GM12878 (cell line): ENCODE results near the gene WWTR1. TPM values are rescaled to one million over a fixed set of nuclear protein-coding genes. Genes with fewer than 3 reads are reported as not detected.

Source experiments
- ATAC-seq: fragments of 200-7000 bp; cut with Tn5 transposase; 3 replicates; pipeline ENCODE4 v1.9.1; 2020; ENCODE audit warnings: mild to moderate bottlenecking, moderate library complexity
- BruUV-seq: library from RNA; stranded (reverse); fragments of 400-500 nt; replicated peaks from 2 replicates; lab custom pipeline; 2021; lab: Mats Ljungman, UMichigan
- CTCF ChIA-PET: fragments of 300-600 bp; sonication (Branson Sonifier 250); formaldehyde crosslinking; extraction: SDS; loops from one replicate; lab custom pipeline; 2021; ENCODE audit warnings: inconsistent platforms; lab: Yijun Ruan, JAX
- POLR2A ChIA-PET: fragments of 350-600 bp; formaldehyde crosslinking; extraction: SDS; loops from one replicate; lab custom pipeline; 2021; ENCODE audit warnings: inconsistent platforms; lab: Charles Lee
- RAD21 ChIA-PET: fragments of 300-600 bp; sonication (Branson Sonifier 250); formaldehyde crosslinking; loops from one replicate; lab custom pipeline; 2023; ENCODE audit warnings: antibody characterized with exemption; ENCODE audit not compliant: unreplicated experiment; lab: Charles Lee
- SMC1A ChIA-PET: fragments of 300-600 bp; sonication (Branson Sonifier 250); formaldehyde crosslinking; loops from one replicate; lab custom pipeline; 2023; ENCODE audit not compliant: unreplicated experiment, uncharacterized antibody; lab: Charles Lee
- DNase-seq: peaks from one replicate; pipeline ENCODE4 v3.0.0-alpha.2; 2011; ENCODE audit warnings: low read depth, low spot score
- FAIRE-seq: peaks from 3 replicates; lab custom pipeline; 2011; peaks lifted over from hg19 to GRCh38; lab: Jason Lieb, UNC
- H2AFZ ChIP-seq: 2 replicates; pipeline ENCODE4 v1.6.0; 2011; ENCODE audit warnings: low read depth, low read length, control low read depth; ENCODE audit not compliant: control insufficient read depth
- H3K27ac ChIP-seq: 2 replicates; pipeline ENCODE4 v1.5.1; 2011; ENCODE audit warnings: control low read depth; ENCODE audit not compliant: control insufficient read depth, insufficient read depth
- H3K27me3 ChIP-seq, 2 experiments: replicated peaks in 1 of 2; 2 replicates each; pipeline versions ENCODE4 v1.6.0 to v1.6.1; 2011; ENCODE audit warnings: low read length in 1 of 2; ENCODE audit not compliant: control insufficient read depth in 2 of 2, insufficient read depth in 2 of 2
- H3K36me3 ChIP-seq, 2 experiments: 2 replicates each; pipeline ENCODE4 v1.5.1; 2011; ENCODE audit warnings: low read length in 1 of 2; ENCODE audit not compliant: control insufficient read depth in 2 of 2, insufficient read depth in 2 of 2
- H3K4me1 ChIP-seq: 2 replicates; pipeline ENCODE4 v1.6.1; 2011; ENCODE audit warnings: mild to moderate bottlenecking, low read length, moderate library complexity, mixed read lengths; ENCODE audit not compliant: control insufficient read depth, insufficient read depth
- H3K4me2 ChIP-seq: 2 replicates; pipeline ENCODE4 v1.6.0; 2011; ENCODE audit warnings: control low read depth; ENCODE audit not compliant: control insufficient read depth, insufficient read depth
- H3K4me3 ChIP-seq: fragments of 200-600 bp; sonication (generic); 2 replicates; pipeline ENCODE4 v1.5.1; 2016
- H3K79me2 ChIP-seq: 2 replicates; pipeline ENCODE4 v1.6.0; 2011; ENCODE audit warnings: low read length; ENCODE audit not compliant: control insufficient read depth, insufficient read depth
- H3K9ac ChIP-seq: 2 replicates; pipeline ENCODE4 v1.8.0; 2011; ENCODE audit warnings: low read length, control low read depth, mixed read lengths; ENCODE audit not compliant: control insufficient read depth, insufficient read depth
- H3K9me3 ChIP-seq: replicated peaks from 3 replicates; pipeline ENCODE4 v1.5.1; 2011; ENCODE audit warnings: mild to moderate bottlenecking, low read length; ENCODE audit not compliant: control insufficient read depth, insufficient read depth
- H4K20me1 ChIP-seq: 2 replicates; pipeline ENCODE4 v1.6.0; 2011; ENCODE audit not compliant: control insufficient read depth, insufficient read depth
- ASH2L ChIP-seq: fragments of 300-600, 200-600 bp; sonication (generic); IDR thresholded peaks from 2 replicates; pipeline ENCODE4 v1.6.1; 2017; ENCODE audit warnings: low read depth, mild to moderate bottlenecking, borderline replicate concordance
- BACH1 ChIP-seq: fragments of 450-650 bp; IDR thresholded peaks from 2 replicates; pipeline ENCODE4 v1.6.1; 2017; ENCODE audit warnings: mild to moderate bottlenecking, borderline replicate concordance
- BCL3 ChIP-seq: IDR thresholded peaks from 2 replicates; pipeline ENCODE4 v1.6.1; 2011; ENCODE audit warnings: borderline replicate concordance, low read depth, mild to moderate bottlenecking, moderate library complexity, low read length; ENCODE audit not compliant: insufficient read depth, poor library complexity, severe bottlenecking
- CTCF ChIP-seq, 3 experiments: IDR thresholded peaks in 2 of 3; conservative IDR thresholded peaks in 1 of 3; 2 replicates each; pipeline ENCODE4 v1.5.1; 2011; ENCODE audit warnings: low read depth in 3 of 3, low read length in 3 of 3, mild to moderate bottlenecking in 3 of 3, control low read depth in 2 of 3, moderate library complexity in 2 of 3, inconsistent platforms in 1 of 3, mixed read lengths in 1 of 3; ENCODE audit not compliant: control insufficient read depth in 2 of 3, insufficient read depth in 1 of 3; ENCODE audit errors: extremely low read depth in 1 of 3
- DPF2 ChIP-seq: fragments of 450-650 bp; IDR thresholded peaks from 2 replicates; pipeline ENCODE4 v1.6.1; 2017; ENCODE audit warnings: mild to moderate bottlenecking
- ESRRA ChIP-seq: IDR thresholded peaks from 2 replicates; pipeline ENCODE4 v1.6.1; 2012; ENCODE audit warnings: mild to moderate bottlenecking, low read length, improper control_type of control experiment
- GABPA ChIP-seq: IDR thresholded peaks from 2 replicates; pipeline ENCODE4 v1.6.1; 2014; ENCODE audit warnings: antibody characterized with exemption, low read depth, mild to moderate bottlenecking, inconsistent platforms
- GATAD2B ChIP-seq: fragments of 450-650 bp; conservative IDR thresholded peaks from 2 replicates; pipeline ENCODE4 v1.6.1; 2017; ENCODE audit warnings: low read depth, mild to moderate bottlenecking, moderate library complexity
- IKZF1 ChIP-seq: fragments of 450-650 bp; conservative IDR thresholded peaks from 2 replicates; pipeline ENCODE4 v1.6.1; 2017; ENCODE audit warnings: antibody characterized with exemption, mild to moderate bottlenecking
- LARP7 ChIP-seq: fragments of 450-650 bp; IDR thresholded peaks from 2 replicates; pipeline ENCODE4 v1.6.1; 2017; ENCODE audit warnings: mild to moderate bottlenecking
- MXI1 ChIP-seq: fragments of 150-350 bp; IDR thresholded peaks from 2 replicates; pipeline ENCODE4 v1.6.1; 2011; ENCODE audit warnings: low read depth, mild to moderate bottlenecking, inconsistent platforms, low read length, improper control_type of control experiment
- PAX8 ChIP-seq: fragments of 450-650 bp; IDR thresholded peaks from 2 replicates; pipeline ENCODE4 v1.6.1; 2017; ENCODE audit warnings: mild to moderate bottlenecking, moderate library complexity
- PBX3 ChIP-seq: IDR thresholded peaks from 2 replicates; pipeline ENCODE4 v1.6.1; 2011; ENCODE audit warnings: mild to moderate bottlenecking, low read depth, low read length, moderate library complexity; ENCODE audit not compliant: insufficient replicate concordance
- POLR2AphosphoS2 ChIP-seq: IDR thresholded peaks from 2 replicates; pipeline ENCODE4 v1.6.1; 2011; ENCODE audit warnings: low read depth, mild to moderate bottlenecking, low read length, improper control_type of control experiment, moderate library complexity
- POLR2AphosphoS5 ChIP-seq: IDR thresholded peaks from 2 replicates; pipeline ENCODE4 v1.6.1; 2011; ENCODE audit warnings: mild to moderate bottlenecking, low read length, inconsistent platforms
- SIX5 ChIP-seq: IDR thresholded peaks from 2 replicates; pipeline ENCODE4 v1.6.1; 2011; ENCODE audit warnings: mild to moderate bottlenecking, low read depth, low read length, moderate library complexity; ENCODE audit not compliant: severe bottlenecking
- TARDBP ChIP-seq: IDR thresholded peaks from 2 replicates; pipeline ENCODE4 v1.6.1; 2016; ENCODE audit warnings: borderline replicate concordance
- ZNF24 ChIP-seq: fragments of 450-650 bp; IDR thresholded peaks from 2 replicates; pipeline ENCODE4 v1.6.1; 2017; ENCODE audit warnings: antibody characterized with exemption, mild to moderate bottlenecking
- in situ Hi-C: fragments of 300-500 bp; cut with MboI; formaldehyde crosslinking; loops from 9 replicates; pipeline ENCODE4 v1.14.3; 2018; ENCODE audit warnings: mixed read lengths
- intact Hi-C: fragments of 100-400 bp; cut with micrococcal nuclease; formaldehyde crosslinking; loops from one replicate; pipeline ENCODE4 v1.14.2; 2022; ENCODE audit not compliant: unreplicated experiment
- polyA plus RNA-seq, 11 experiments: library from polyadenylated mRNA; depleted of rRNA in 4 of 11; unstranded in 6 of 11; stranded (reverse) in 5 of 11; fragments of >200 nt; fragmentation: Nextera tagmentation in 4 of 11; fragmentation: Illumina TruSeq in 1 of 11; extraction: Ambion mirVana in 4 of 11; extraction: Trizol in 1 of 11; gene quantifications; 1 replicate in 1 of 11; 2 replicates in 10 of 11; pipeline versions ENCODE4 v1.2.1 to v1.2.3, GENCODE V29; 2011 to 2016; ENCODE audit warnings: inconsistent platforms in 2 of 11, missing spikeins in 2 of 11, low read depth in 1 of 11
- total RNA-seq, 4 experiments: library from RNA; depleted of rRNA in 3 of 4; stranded (reverse); fragments of >200 nt in 3 of 4; fragmentation: Illumina TruSeq in 1 of 4; extraction: Trizol in 1 of 4; gene quantifications; 2 replicates each; pipeline versions ENCODE4 v1.2.1 to v1.2.3, GENCODE V29; 2013 to 2021

WWTR1 gene
- total and polyA plus RNA-seq, 10 of the 15 experiments (the other 5 are each of a cell fraction or from before 2014, with no cell fraction given), result 2.5 to 18.5 (median 5.8) TPM

- Histone ChIP-seq H3K4me1 (no peaks in the 10 kb centered on the region), H3K4me3 (no peak overlapping the region), H3K4me2 (no peak overlapping the region), H3K36me3 (no peaks in the 10 kb centered on the region), H3K9me3 (no peaks in the 10 kb centered on the region), H4K20me1 (no peaks in the 10 kb centered on the region), H3K9ac (no peak overlapping the region), H3K79me2 (no peaks in the 10 kb centered on the region), H2AFZ (no peak overlapping the region), H3K27ac (no peak overlapping the region), H3K27me3 (no peaks in the 10 kb centered on the region; a peak in 1 of 4 replicates)
- no peak for TF ChIP-seq TARDBP
- no peak for TF ChIP-seq PBX3
- TF ChIP-seq ZNF24, result no peak
- TF ChIP-seq BCL3, result no peak
- TF ChIP-seq SIX5, result no peak
- TF ChIP-seq GATAD2B, result no peak
- TF ChIP-seq CTCF (IDR thresholded peaks at IDR 0.05 in 2 of 3, conservative IDR thresholded peaks at IDR 0.05 in 1 of 3; ENCODE audit: control insufficient read depth in 2 of 3, extremely low read depth in 1 of 3, insufficient read depth in 1 of 3, low read depth in 3 of 3, low read length in 3 of 3), result no peak
- TF ChIP-seq GABPA, result no peak
- TF ChIP-seq POLR2AphosphoS2, result no peak
- TF ChIP-seq DPF2, result no peak
- TF ChIP-seq PAX8, result no peak
- TF ChIP-seq BACH1, result no peak
- TF ChIP-seq IKZF1, result no peak
- TF ChIP-seq MXI1, result no peak
- TF ChIP-seq ESRRA, result no peak
- TF ChIP-seq POLR2AphosphoS5, result no peak
- TF ChIP-seq ASH2L, result no peak
- no peak for TF ChIP-seq LARP7
- ChIA-PET RAD21 (interaction anchor here (0.9 to 1.0 kb wide), 2 partner anchors 318 to 324 kb away, joined by 3 read pairs; no protein-coding TSS in a partner anchor), CTCF (interaction anchor here (0.7 to 6.9 kb wide), 13 partner anchors 11 to 585 kb away, joined by 3 to 51 read pairs (median 4); partner anchors contain the start of gene TM4SF4), POLR2A (no interaction called here), SMC1A (interaction anchor here (0.6 to 2.3 kb wide), 9 partner anchors 12 to 536 kb away, joined by 3 to 7 read pairs (median 3); no protein-coding TSS in a partner anchor)
- FAIRE-seq, result no peak
- intact Hi-C loops, result no loop called here
- in situ Hi-C loops, result no loop called here
- no peak for ATAC-seq
- no TSS peak for BruUV-seq
- no peak for DNase-seq
These were observed 167.4 kb downstream of the WWTR1 start for GRCh38 chr3:149490260-149490971.
